ENCODE results near the gene CELF1.

DNA sequence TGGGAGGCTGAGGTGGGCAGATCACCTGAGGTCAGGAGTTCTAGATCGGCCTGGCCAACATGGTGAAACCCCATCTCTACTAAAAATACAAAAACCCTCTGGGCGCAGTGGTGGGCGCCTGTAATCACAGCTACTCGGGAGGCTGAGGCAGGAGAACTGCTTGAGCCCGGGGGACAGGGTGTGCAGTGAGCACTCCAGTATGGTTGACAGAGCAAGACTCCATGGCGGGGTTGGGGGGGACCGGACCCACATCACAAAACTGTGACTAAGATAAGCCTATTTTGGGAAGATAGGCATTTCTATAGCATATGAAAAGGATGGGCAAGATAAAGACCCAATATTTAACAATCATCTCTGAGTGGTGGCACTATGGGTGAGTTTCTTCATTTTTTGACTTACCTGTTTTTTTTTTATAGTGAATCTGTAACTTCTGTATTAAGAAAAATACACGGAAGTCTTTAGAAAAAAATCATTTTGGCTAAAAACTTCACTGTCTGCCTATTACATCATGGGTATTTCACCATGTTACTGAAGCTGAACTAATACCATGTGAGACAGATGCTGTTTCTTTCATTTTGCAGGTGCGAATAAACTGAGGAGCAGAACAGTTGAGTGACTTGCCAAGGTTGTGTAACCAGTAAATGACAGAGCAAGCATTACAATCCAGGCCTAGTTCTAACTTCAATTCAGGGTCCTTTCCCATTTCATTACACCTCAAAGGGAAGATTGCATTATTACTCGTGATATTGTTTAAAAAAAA is 2.5 kb downstream of the CELF1 start:
- TF ChIP-seq SUZ12 (IDR thresholded peaks at IDR 0.05; ENCODE audit: extremely low read depth, insufficient read depth, insufficient read length) (no peak), ZNF274 (IDR thresholded peaks at IDR 0.05; ENCODE audit: low read depth, low read length) (no peak), YY1 (IDR thresholded peaks at IDR 0.05; ENCODE audit: insufficient read depth, insufficient read length) (no peak)

Data from NT2/D1 (cell line).